HepG2 (cell line): ENCODE measurements around the gene ANKAR. TPM values are rescaled to one million over a fixed set of nuclear protein-coding genes. Genes with fewer than 3 reads are reported as not detected.
A peak's percentile ranks its signal among the peaks of the same experiment; 100 is the strongest.

ENCODE experiments used
- CC2D1A ChIP-seq: sonication (generic); formaldehyde crosslinking; IDR thresholded peaks from 2 replicates; pipeline ENCODE4 v1.8.1; 2023; ENCODE audit warnings: mild to moderate bottlenecking, missing genetic modification reagents
- CEBPZ ChIP-seq: IDR thresholded peaks from 2 replicates; pipeline ENCODE4 v1.6.1; 2012; ENCODE audit warnings: low read length, improper control_type of control experiment
- CENPX ChIP-seq: sonication (generic); formaldehyde crosslinking; IDR thresholded peaks from 2 replicates; pipeline ENCODE4 v1.9.0; 2021; ENCODE audit warnings: mild to moderate bottlenecking, missing genetic modification reagents, moderate library complexity
- ETS1 ChIP-seq: sonication (generic); formaldehyde crosslinking; IDR thresholded peaks from 2 replicates; pipeline ENCODE4 v1.4.0; 2020; ENCODE audit warnings: missing genetic modification reagents
- GATA4 ChIP-seq: sonication (generic); IDR thresholded peaks from 2 replicates; pipeline ENCODE4 v1.6.1; 2016; ENCODE audit warnings: antibody characterized with exemption, low read depth, borderline replicate concordance
- HMGXB3 ChIP-seq: sonication (generic); formaldehyde crosslinking; IDR thresholded peaks from 2 replicates; pipeline ENCODE4 v1.4.0; 2020; ENCODE audit warnings: missing genetic modification reagents, borderline replicate concordance
- MTF2 ChIP-seq: sonication (generic); formaldehyde crosslinking; IDR thresholded peaks from 2 replicates; pipeline ENCODE4 v1.5.0; 2020; ENCODE audit warnings: missing genetic modification reagents, borderline replicate concordance
- NFIB ChIP-seq: sonication (generic); formaldehyde crosslinking; IDR thresholded peaks from 2 replicates; pipeline ENCODE4 v1.9.0; 2021; ENCODE audit warnings: missing genetic modification reagents, mild to moderate bottlenecking, borderline replicate concordance
- PPARG ChIP-seq: conservative IDR thresholded peaks from 2 replicates; pipeline ENCODE4 v1.6.1; 2016; ENCODE audit warnings: missing biosample characterization, missing genetic modification reagents
- SALL2 ChIP-seq: sonication (generic); formaldehyde crosslinking; IDR thresholded peaks from 2 replicates; pipeline ENCODE4 v1.8.1; 2023; ENCODE audit warnings: mild to moderate bottlenecking, missing genetic modification reagents, inconsistent platforms
- SRSF9 ChIP-seq: fragments of 200-400 bp; formaldehyde crosslinking; IDR thresholded peaks from 2 replicates; pipeline ENCODE4 v1.6.1; 2018; ENCODE audit warnings: borderline replicate concordance, mild to moderate bottlenecking, low read depth, low read length; ENCODE audit not compliant: insufficient read depth, poor library complexity, severe bottlenecking
- TMF1 ChIP-seq: sonication (generic); formaldehyde crosslinking; IDR thresholded peaks from 2 replicates; pipeline ENCODE4 v1.8.1; 2022; ENCODE audit warnings: low read depth, missing genetic modification reagents
- ZC3H13 ChIP-seq: sonication (generic); formaldehyde crosslinking; IDR thresholded peaks from 2 replicates; pipeline ENCODE4 v1.8.1; 2023; ENCODE audit warnings: mild to moderate bottlenecking, missing genetic modification reagents, moderate library complexity
- ZNF275 ChIP-seq: sonication (generic); formaldehyde crosslinking; IDR thresholded peaks from 2 replicates; pipeline ENCODE4 v1.8.0; 2022; ENCODE audit warnings: missing genetic modification reagents, mild to moderate bottlenecking, inconsistent platforms, borderline replicate concordance
- ZNF446 ChIP-seq: sonication (generic); formaldehyde crosslinking; IDR thresholded peaks from 2 replicates; pipeline ENCODE4 v1.5.0; 2020; ENCODE audit warnings: mild to moderate bottlenecking, missing genetic modification reagents
- ZNF564 ChIP-seq: sonication (generic); formaldehyde crosslinking; IDR thresholded peaks from 2 replicates; pipeline ENCODE4 v1.8.1; 2023; ENCODE audit warnings: mild to moderate bottlenecking, missing genetic modification reagents
- ZNF629 ChIP-seq: sonication (generic); formaldehyde crosslinking; conservative IDR thresholded peaks from 2 replicates; pipeline ENCODE4 v1.5.0; 2020; ENCODE audit warnings: missing genetic modification reagents
- ZNF772 ChIP-seq: sonication (generic); formaldehyde crosslinking; IDR thresholded peaks from 2 replicates; pipeline ENCODE4 v1.5.0; 2020; ENCODE audit warnings: mild to moderate bottlenecking, missing genetic modification reagents
- ZNF777 ChIP-seq: sonication (generic); formaldehyde crosslinking; IDR thresholded peaks from 2 replicates; pipeline ENCODE4 v1.4.0; 2020; ENCODE audit warnings: missing genetic modification reagents
- polyA plus RNA-seq, 8 experiments: library from polyadenylated mRNA; depleted of rRNA in 3 of 8; stranded (reverse) in 7 of 8; unstranded in 1 of 8; fragments of >200 nt; fragmentation: Illumina TruSeq in 4 of 8; extraction: Trizol in 4 of 8; gene quantifications; 2 replicates each; pipeline versions ENCODE4 v1.2.1 to v1.2.3, GENCODE V29; 2011 to 2016; ENCODE audit warnings: low read depth in 4 of 8, missing spikeins in 1 of 8, mixed read lengths in 1 of 8; ENCODE audit not compliant: insufficient read depth in 1 of 8
- total RNA-seq, 5 experiments: library from RNA; depleted of rRNA; stranded (reverse); fragments of >200 nt; fragmentation: Illumina TruSeq; extraction: Trizol; gene quantifications; 2 replicates each; pipeline ENCODE4 v1.2.3, GENCODE V29; 2016; ENCODE audit warnings: low read depth in 1 of 5

Gene ANKAR
- total and polyA plus RNA-seq, 2 of the 13 experiments (the other 11 are each of a cell fraction or from before 2014, with no cell fraction given): 3.6 to 5.0 TPM

- TF ChIP-seq HMGXB3 (peak; percentile 39; the same call in 1 of the 2 replicates), SALL2 (CRISPR knock-in tag) (peak; percentile 96), TMF1 (CRISPR knock-in tag) (no peak), SRSF9 (no peak), ZC3H13 (no peak), ZNF275 (peak; percentile 97), ZNF564 (CRISPR knock-in tag) (no peak), GATA4 (peak; percentile 58; the same call in 1 of the 2 replicates), ZNF446 (no peak), CENPX (no peak), ZNF772 (CRISPR knock-in tag) (peak; percentile 83), PPARG (CRISPR knock-in tag) (peak; percentile 60; the same call in 1 of the 2 replicates), ZNF629 (CRISPR knock-in tag) (peak; percentile 31; the same call in 1 of the 2 replicates), MTF2 (CRISPR knock-in tag) (no peak), CC2D1A (CRISPR knock-in tag) (0 out of 2 replicates have a peak, but pooled peaks have one; percentile 88), ZNF777 (CRISPR knock-in tag) (peak; percentile 63; the same call in 1 of the 2 replicates), ETS1 (CRISPR knock-in tag) (no peak), CEBPZ (no peak), NFIB (CRISPR knock-in tag) (0 out of 2 replicates have a peak, but pooled peaks have one; percentile 70)
Measured at GRCh38 chr2:189661148-189661956, 13.1 kb upstream of the ANKAR start, which contains the start of gene ASNSD1 (continued).
